Measurements from ENCODE around the gene GTSE1.

GTSE1 gene

GRCh38 chr22:46275455-46276122, 21.1 kb upstream of the GTSE1 start:
- FAIRE-seq = no peak

GRCh38 chr22:46276563-46276962, 20.1 kb upstream of the GTSE1 start:
- FAIRE-seq = no peak

GRCh38 chr22:46278656-46279645, 17.7 kb upstream of the GTSE1 start:
- FAIRE-seq = no peak

GRCh38 chr22:46280063-46280817, 16.4 kb upstream of the GTSE1 start:
- no peak for FAIRE-seq

GRCh38 chr22:46280999-46281623, 15.6 kb upstream of the GTSE1 start:
- FAIRE-seq = no peak

GRCh38 chr22:46281866-46282678, 14.6 kb upstream of the GTSE1 start:
- FAIRE-seq = no peak

- FAIRE-seq = no peak
Observed at GRCh38 chr22:46286006-46286405, 10.7 kb upstream of the GTSE1 start.

GRCh38 chr22:46286941-46287872, 9.5 kb upstream of the GTSE1 start:
- FAIRE-seq = no peak

- no peak for FAIRE-seq
Observed at GRCh38 chr22:46287873-46288751, 8.6 kb upstream of the GTSE1 start.

- no peak for FAIRE-seq
Observed at GRCh38 chr22:46288846-46289243, 7.8 kb upstream of the GTSE1 start.

- no peak for FAIRE-seq
Observed at GRCh38 chr22:46289244-46289891, 7.3 kb upstream of the GTSE1 start.

GRCh38 chr22:46290121-46290842, 6.4 kb upstream of the GTSE1 start:
- FAIRE-seq = no peak

- FAIRE-seq = no peak
Observed at GRCh38 chr22:46290843-46291785, 5.6 kb upstream of the GTSE1 start.

- FAIRE-seq = no peak
Observed at GRCh38 chr22:46292173-46292572, 4.5 kb upstream of the GTSE1 start.

- no peak for FAIRE-seq
Observed at GRCh38 chr22:46292732-46293131, 3.9 kb upstream of the GTSE1 start.

GRCh38 chr22:46293577-46294260, 3.0 kb upstream of the GTSE1 start:
- no peak for FAIRE-seq

GRCh38 chr22:46294784-46295183, 1.9 kb upstream of the GTSE1 start:
- FAIRE-seq = no peak

All from colon (tissue), 2 donors.